Hematopoietic multipotent progenitor cell treated with erythropoietin and hydrocortisone succinate and interleukin-3 and kit ligand, for 8 days (in vitro differentiated cells): ENCODE data around the gene NET1.
"Not testable (repeated sequence)": the region's sequence is repeated elsewhere in the genome, so short reads cannot be mapped to it uniquely, and the experiment has no call there.

Source experiments
- DNase-seq: peaks from one replicate; pipeline ENCODE4 v3.0.0-alpha.2; 2015

The NET1 gene

GRCh38 chr10:5466451-5467206 is 54.3 kb downstream of the NET1 start:
- no peak for DNase-seq

- no peak for DNase-seq
Measured at GRCh38 chr10:5467207-5467535, 54.8 kb downstream of the NET1 start.

DNA sequence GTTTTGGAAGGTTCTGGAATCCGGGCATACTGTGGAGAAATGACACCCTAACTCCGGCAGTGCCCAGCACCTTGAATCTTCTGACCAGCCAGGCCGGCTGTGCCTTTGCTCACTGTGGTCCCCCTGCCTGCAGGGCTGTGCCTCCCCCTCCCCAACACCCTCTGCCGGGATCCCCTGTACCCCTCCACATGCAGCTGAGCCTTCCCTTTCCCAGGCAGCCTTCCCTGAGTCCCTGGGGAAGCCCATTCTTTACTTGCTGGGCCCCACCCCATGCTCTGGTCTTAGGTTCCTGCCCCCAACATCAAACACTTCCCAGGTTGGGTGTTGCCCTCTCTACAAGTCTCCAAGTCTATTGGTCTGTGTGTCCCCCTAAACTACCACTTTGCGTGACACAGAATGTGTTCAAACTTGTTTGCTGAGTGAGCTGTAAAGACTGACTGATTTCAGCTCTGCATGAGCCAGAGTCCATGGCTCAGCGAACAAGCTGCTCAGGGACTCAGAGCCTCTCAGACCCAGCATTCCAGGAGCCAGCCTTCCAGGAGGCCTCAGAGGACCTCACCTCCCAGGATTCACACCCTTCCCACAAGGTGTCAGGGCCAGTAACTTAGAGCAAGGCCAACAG is 55.4 kb downstream of the NET1 start:
- DNase-seq, result no peak

DNA sequence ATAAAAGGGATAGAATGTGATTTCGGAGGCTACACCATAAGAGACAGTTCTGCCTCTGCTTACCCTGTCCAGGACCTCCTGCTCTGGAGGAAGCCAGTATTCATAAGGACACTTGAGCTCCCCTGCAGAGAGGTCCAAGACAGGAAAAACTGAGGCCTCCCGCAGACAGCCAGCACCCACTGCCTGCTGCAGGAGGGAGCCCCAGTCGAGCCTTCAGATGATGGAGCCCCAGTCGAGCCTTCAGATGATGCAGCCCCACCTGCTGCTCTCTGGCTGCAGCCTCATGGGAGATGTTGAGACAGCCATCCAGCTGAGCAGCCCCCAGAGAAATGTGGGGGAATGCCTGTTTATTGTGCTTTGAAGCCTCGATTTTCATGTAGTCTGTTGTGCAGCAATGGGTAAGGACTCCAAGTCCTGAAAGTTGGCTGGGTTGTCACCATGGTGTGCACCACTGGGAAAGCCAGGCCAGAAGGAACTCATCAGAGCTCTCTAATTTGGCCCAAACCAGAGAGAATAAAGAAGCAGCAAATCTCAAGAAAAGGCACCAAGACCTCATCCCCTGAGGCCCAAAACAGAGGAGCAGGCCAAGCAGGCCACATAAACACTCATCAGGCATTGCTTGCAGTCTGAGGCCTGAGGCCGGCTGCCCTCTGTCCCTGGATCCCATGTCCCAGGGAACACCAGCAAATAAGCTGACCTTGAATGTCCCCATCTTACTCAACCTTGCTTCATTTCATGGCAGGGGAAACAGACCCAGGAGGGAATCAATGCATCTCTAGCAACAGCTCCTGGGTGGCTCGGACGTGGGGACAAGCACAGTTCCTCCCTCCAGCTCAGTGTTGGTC is 56.1 kb downstream of the NET1 start:
- no peak for DNase-seq

DNA sequence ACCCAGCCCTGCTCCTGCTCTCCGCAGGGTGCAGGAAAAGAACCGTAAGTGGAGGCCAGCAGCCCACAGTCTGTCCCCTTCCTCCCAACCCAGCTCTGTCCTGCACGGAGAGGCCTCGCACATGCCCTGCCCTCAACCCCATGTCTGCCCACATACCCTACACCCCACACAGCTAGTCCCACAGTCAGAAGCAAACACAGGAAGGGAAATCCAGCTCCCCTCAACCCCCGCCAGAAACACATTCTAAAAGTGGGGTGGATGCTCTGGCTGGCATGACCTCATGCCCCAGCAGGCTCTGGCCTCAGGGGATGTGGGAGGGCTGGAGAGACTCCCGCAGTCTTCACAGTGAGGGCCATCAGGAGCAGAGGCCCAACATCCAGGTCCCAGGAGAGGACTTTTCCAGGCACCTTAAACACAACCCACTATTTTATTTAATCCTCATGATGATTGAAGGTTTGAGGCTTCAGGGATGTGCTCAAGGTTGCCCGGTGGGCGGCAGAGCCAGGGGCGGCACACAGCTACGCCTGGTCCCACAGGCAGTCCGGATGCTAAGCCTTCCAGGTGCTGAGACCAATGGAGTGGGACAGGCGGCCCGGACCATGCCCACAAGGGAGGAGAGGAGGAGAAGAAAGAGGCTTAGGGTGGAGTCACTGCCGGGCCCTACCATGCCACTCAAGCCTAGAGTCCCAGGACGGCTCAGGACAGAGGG is 57.1 kb downstream of the NET1 start:
- no peak for DNase-seq

- DNase-seq, result no peak
Measured at GRCh38 chr10:5470062-5470751, 57.9 kb downstream of the NET1 start.

DNA sequence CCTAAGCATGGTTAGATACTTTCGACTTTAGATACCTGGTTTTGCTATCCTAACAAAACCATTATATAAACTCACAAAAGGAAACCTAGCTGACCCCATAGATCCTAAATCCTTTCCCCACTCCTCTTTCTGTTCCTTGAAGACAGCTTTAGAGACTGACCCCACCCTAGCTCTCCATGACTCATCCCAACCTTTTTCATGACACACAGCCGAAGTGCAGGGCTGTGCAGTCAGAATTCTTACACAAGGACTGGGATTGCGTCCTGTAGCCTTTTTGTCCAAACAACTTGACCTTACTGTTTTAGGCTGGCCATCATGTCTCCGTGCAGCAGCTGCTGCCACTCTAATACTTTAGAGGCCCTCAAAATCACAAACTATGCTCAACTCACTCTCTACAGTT is 62.3 kb downstream of the NET1 start:
- DNase-seq, result not testable (repeated sequence)

- DNase-seq, result not testable (repeated sequence)
Measured at GRCh38 chr10:5475088-5475487, 62.7 kb downstream of the NET1 start.

DNA sequence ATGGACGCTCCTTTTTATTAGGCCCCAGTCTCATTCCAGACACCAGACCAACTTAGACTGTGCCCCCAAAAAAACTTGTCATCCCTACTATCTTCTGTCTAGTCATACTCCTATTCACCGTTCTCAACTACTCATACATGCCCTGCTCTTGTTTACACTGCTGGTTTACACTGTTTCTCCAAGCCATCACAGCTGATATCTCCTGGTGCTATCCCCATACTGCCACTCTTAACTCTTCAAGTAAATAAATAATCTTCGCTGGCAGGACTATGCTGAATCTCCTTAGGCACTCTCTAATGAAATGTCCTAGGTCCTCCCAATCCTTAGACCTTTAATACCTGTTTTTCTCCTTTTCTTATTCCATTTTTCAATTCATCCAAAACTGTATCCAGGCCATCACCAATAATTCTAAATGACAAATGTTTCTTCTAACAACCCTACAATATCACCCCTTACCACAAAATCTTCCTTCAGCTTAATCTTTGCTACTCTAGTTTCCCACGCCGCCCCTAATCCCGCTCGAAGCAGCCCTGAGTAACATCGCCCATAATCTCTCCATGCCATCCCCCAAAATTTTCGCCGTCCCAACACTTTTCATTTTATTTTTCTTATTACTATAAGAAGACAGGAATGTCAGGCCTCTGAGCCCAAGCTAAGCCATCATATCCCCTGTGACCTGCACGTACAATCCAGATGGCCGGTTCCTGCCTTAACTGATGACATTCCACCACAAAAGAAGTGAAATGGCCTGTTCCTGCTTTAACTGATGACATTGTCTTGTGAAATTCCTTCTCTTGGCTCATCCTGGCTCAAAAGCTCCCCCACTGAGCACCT is 63.8 kb downstream of the NET1 start:
- not testable (repeated sequence) for DNase-seq

DNA sequence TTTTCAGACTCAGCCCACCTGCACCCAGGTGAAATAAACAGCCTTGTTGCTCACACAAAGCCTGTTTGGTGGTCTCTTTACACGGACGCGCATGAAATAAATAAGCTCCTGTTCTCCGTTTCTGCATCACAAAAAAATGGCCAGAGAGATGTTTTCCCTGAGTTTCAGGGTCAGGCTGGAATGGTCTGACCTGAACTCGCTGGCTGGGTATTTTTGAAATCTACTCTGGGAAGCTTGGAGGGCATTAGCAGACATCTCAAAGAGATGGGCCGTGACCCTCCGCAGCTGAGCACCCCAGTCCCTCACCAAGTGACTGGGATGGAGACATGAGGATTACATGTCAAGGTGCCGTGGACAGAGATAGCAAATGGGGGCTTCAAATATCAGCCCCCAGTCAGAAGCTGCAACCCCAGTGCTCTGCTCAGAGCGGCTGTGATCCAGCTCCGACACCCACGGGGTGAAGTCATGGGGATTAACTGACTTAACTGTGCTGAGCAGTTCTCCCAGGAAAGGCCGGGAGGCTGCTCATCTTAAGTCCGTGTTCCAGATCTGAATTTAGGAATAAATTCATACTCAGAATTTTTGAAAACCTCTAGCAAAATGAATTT is 64.7 kb downstream of the NET1 start:
- no peak for DNase-seq

DNA sequence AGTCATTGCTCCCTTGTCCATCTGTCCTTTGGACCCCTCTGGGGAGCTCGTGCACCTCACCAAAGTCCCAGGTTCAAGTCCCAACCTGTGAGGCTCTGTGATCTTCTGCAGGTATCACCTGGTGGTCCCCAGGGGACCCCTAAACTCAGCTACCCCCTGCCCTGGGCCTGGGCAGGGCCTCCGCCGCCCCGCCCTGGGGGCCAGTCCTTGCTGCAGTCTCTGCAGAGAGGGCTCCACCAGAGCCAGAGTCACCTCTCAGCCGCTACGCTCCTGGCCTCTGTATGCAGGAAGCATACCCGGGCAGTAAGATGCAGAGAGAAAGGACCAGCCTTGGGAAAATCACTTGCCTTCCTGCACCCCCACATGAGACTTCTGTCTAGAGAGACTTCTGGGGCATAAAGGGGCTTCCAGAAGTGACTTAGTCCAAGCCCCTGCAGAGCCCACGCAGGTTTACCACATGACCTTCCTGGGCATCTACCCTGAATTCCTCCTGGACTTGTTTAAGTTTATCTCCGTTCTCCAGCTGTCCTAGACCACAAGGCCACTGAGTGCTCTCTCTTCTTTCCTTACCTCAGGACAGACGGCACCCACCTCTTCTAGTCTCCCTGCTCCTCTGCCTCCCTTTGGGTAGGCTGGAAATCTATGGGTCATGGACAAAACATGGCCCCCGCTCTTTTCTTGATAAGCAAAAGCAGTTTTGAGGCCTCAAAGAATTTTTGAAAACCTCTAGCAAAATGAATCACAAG is 65.8 kb downstream of the NET1 start:
- peak; percentile 84 for DNase-seq

- no peak for DNase-seq
Measured at GRCh38 chr10:5478694-5479305, 66.4 kb downstream of the NET1 start.

- DNase-seq, result peak; percentile 98
Measured at GRCh38 chr10:5479481-5480161, 67.3 kb downstream of the NET1 start.

GRCh38 chr10:5480162-5480941 is 68.0 kb downstream of the NET1 start:
- DNase-seq, result peak; percentile 28

GRCh38 chr10:5481121-5481520 is 68.8 kb downstream of the NET1 start:
- DNase-seq, result no peak

DNA sequence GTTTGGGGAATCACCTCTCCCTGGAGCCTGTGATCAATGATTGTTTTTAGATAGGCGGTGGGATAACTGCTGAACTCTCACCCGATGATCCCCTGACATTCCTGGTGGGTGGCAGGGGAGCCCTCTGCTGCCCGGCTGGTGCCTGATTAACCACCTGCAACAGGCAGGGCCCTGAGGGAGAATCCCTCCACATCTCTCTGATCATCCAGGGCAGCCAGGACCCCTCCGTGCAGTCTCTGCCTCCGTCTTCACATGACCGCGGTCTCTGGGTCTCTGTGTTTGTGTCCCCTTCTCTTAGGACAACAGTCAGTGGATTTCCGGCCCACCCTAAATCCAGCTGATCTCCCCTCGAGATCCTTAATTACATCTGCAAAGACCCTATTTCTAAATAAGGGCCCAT is 69.7 kb downstream of the NET1 start:
- no peak for DNase-seq

GRCh38 chr10:5484205-5484604 is 71.8 kb downstream of the NET1 start:
- no peak for DNase-seq

DNA sequence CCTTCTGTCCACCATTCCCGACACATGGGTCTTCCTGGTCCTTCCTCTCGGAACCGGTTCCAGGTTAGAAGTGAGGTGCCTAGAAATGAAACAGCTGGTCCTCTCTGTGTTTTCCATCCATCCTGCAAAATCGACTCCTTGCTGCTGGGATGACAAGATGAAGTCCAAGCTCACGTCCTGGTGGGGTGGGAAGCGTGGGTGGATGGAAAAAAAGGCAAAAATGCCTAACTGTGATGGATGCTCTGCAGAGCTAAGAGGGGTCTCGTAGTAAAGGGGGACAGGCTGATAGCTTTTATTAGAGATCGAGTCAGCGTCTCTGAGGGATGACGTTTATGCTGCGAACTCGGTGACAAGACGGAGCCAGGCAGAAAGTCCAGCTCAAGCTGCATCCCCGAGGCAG is 72.9 kb downstream of the NET1 start:
- DNase-seq, result no peak
